Fibroblast of lung (primary cell): ENCODE measurements around the gene SLC24A4. TPM values are rescaled to one million over a fixed set of nuclear protein-coding genes. Genes with fewer than 3 reads are reported as not detected.

Experiments used
- DNase-seq, 2 donors: peaks; one replicate each; pipeline versions ENCODE4 v3.0.0 to v3.0.0-alpha.2; 2010; ENCODE audit warnings: low read depth in 2 of 2
- H2AFZ ChIP-seq: 2 replicates; pipeline ENCODE4 v1.5.1; 2012; ENCODE audit warnings: low read length, control low read depth, inconsistent platforms
- H3K27ac ChIP-seq: 2 replicates; pipeline ENCODE4 v1.5.1; 2011; ENCODE audit warnings: low read length, control low read depth; ENCODE audit not compliant: insufficient read depth
- H3K27me3 ChIP-seq: 2 replicates; pipeline ENCODE4 v1.5.1; 2011; ENCODE audit warnings: mild to moderate bottlenecking, low read length; ENCODE audit not compliant: control insufficient read depth, insufficient read depth
- H3K36me3 ChIP-seq: 2 replicates; pipeline ENCODE4 v1.5.1; 2011; ENCODE audit warnings: low read length; ENCODE audit not compliant: control insufficient read depth, insufficient read depth
- H3K4me1 ChIP-seq: 2 replicates; pipeline ENCODE4 v1.5.1; 2011; ENCODE audit warnings: low read length; ENCODE audit not compliant: control insufficient read depth, insufficient read depth; ENCODE audit errors: extremely low read depth
- H3K4me2 ChIP-seq: 2 replicates; pipeline ENCODE4 v1.5.1; 2011; ENCODE audit warnings: low read length, control low read depth; ENCODE audit not compliant: insufficient read depth; ENCODE audit errors: extremely low read depth
- H3K4me3 ChIP-seq, 4 experiments: fragments of 200-600 bp in 1 of 4; sonication (generic) in 1 of 4; replicated peaks in 1 of 4; 2 replicates each; pipeline ENCODE4 v1.5.1; 2011 to 2016; ENCODE audit warnings: low read length in 4 of 4, low read depth in 3 of 4, mild to moderate bottlenecking in 3 of 4, control low read depth in 2 of 4, inconsistent platforms in 1 of 4, mixed read lengths in 1 of 4; ENCODE audit not compliant: insufficient read depth in 1 of 4; ENCODE audit errors: control extremely low read depth in 1 of 4
- H3K79me2 ChIP-seq: 2 replicates; pipeline ENCODE4 v1.5.1; 2012; ENCODE audit warnings: mild to moderate bottlenecking, low read length, inconsistent platforms; ENCODE audit not compliant: control insufficient read depth, insufficient read depth
- H3K9ac ChIP-seq: 2 replicates; pipeline ENCODE4 v1.5.1; 2011; ENCODE audit warnings: mild to moderate bottlenecking, low read length, control low read depth; ENCODE audit not compliant: insufficient read depth
- H3K9me3 ChIP-seq: 2 replicates; pipeline ENCODE4 v1.5.1; 2012; ENCODE audit warnings: low read depth, low read length; ENCODE audit not compliant: control insufficient read depth, insufficient read depth
- H4K20me1 ChIP-seq: 2 replicates; pipeline ENCODE4 v1.5.1; 2011; ENCODE audit warnings: low read length; ENCODE audit not compliant: control insufficient read depth, insufficient read depth; ENCODE audit errors: extremely low read depth
- EZH2 ChIP-seq: IDR thresholded peaks from 2 replicates; pipeline ENCODE4 v1.5.1; 2012; ENCODE audit warnings: low read length, control low read depth, mild to moderate bottlenecking; ENCODE audit errors: missing control alignments
- polyA plus RNA-seq, 2 donors: library from polyadenylated mRNA; depleted of rRNA in 1 of 2; stranded (reverse) in 1 of 2; unstranded in 1 of 2; fragments of >200 nt; gene quantifications; 2 replicates each; pipeline ENCODE4 v1.2.1, GENCODE V29; 2011 to 2012; ENCODE audit warnings: missing spikeins in 1 of 2
- total RNA-seq: library from RNA; depleted of rRNA; stranded (reverse); fragments of >200 nt; gene quantifications from 2 replicates; pipeline ENCODE4 v1.2.1, GENCODE V29; 2014
- TF ChIP-seq, protein P1 (sequence below), 2 donors: IDR thresholded peaks in 1 of 2; conservative IDR thresholded peaks in 1 of 2; 1 replicate in 1 of 2; 2 replicates in 1 of 2; pipeline ENCODE4 v1.5.1; 2011 to 2012; ENCODE audit warnings: low read length in 2 of 2, control low read depth in 1 of 2, inconsistent platforms in 1 of 2, low read depth in 1 of 2, mild to moderate bottlenecking in 1 of 2

The SLC24A4 gene
- total and polyA plus RNA-seq, 2 donors (not counting 1 experiment from before 2014, with no cell fraction given) = 0.03 TPM; not detected in 1

DNA sequence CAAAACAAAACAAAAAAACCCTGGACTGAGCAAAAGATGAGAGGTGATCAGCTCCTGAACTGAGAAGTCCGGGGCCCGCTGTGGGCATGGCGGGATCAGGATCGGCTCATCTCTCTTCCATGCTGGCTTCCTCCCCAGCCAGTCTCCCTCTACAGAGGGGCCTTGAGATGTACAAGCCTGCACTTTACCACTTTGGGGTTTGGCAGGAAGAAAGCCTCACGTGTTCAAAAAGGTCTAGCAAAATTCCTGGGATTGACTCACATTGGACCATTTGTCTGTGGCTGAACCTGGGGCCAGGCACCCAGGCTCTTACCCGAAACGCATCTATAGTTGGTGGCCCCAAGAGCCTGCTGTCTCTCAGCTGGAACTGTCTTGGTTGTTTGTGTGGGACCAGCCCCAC lies 89.0 kb downstream of the SLC24A4 start:
- Histone ChIP-seq H3K4me1 (peaks cover 6% of the 10 kb centered on the region), H3K27ac (no peak overlapping the region), H3K79me2 (no peaks in the 10 kb centered on the region), H3K4me2 (no peak overlapping the region), H3K36me3 (no peaks in the 10 kb centered on the region), H3K9ac (no peak overlapping the region), H3K4me3 (no peak overlapping the region), H3K9me3 (no peaks in the 10 kb centered on the region), H3K27me3 (peaks cover 2% of the 10 kb centered on the region), H4K20me1 (no peaks in the 10 kb centered on the region), H2AFZ (no peak overlapping the region)
- TF ChIP-seq, protein P1, sequence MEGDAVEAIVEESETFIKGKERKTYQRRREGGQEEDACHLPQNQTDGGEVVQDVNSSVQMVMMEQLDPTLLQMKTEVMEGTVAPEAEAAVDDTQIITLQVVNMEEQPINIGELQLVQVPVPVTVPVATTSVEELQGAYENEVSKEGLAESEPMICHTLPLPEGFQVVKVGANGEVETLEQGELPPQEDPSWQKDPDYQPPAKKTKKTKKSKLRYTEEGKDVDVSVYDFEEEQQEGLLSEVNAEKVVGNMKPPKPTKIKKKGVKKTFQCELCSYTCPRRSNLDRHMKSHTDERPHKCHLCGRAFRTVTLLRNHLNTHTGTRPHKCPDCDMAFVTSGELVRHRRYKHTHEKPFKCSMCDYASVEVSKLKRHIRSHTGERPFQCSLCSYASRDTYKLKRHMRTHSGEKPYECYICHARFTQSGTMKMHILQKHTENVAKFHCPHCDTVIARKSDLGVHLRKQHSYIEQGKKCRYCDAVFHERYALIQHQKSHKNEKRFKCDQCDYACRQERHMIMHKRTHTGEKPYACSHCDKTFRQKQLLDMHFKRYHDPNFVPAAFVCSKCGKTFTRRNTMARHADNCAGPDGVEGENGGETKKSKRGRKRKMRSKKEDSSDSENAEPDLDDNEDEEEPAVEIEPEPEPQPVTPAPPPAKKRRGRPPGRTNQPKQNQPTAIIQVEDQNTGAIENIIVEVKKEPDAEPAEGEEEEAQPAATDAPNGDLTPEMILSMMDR (conservative IDR thresholded peaks at IDR 0.05 in 1 of 2, IDR thresholded peaks at IDR 0.05 in 1 of 2; ENCODE audit: low read depth in 1 of 2, low read length in 2 of 2) = no peak
- no peak for TF ChIP-seq EZH2
- peak in 1 of 2 donors; percentile 36 for DNase-seq

DNA sequence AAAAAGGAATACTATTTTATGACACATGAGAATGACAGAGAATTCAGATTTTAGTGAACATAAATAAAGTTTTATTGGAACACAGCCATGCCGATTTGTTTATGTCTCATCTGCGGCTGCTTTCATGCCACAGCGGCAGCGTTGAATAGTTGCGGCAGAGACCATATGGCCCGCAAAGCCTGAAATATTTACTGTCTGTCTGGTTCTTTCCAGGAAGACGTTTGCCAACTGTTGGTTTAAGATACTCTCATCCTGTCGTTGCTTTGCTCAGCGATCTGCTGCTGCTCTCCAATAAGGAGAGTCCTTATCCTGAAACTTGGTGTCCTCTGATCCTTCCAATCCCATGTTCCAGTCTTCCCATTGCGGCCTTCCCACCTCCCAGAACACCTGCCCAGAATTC lies 89.9 kb downstream of the SLC24A4 start:
- no peaks in the 10 kb centered on the region for H3K36me3 ChIP-seq
- no peaks in the 10 kb centered on the region for H3K79me2 ChIP-seq
- peak in 1 of 2 donors; percentile 33 for DNase-seq
- peaks cover 6% of the 10 kb centered on the region for H3K4me1 ChIP-seq
- TF ChIP-seq, protein P1 (conservative IDR thresholded peaks at IDR 0.05 in 1 of 2, IDR thresholded peaks at IDR 0.05 in 1 of 2; ENCODE audit: low read depth in 1 of 2, low read length in 2 of 2) = no peak
- TF ChIP-seq EZH2 = no peak
- no peak overlapping the region for H3K27ac ChIP-seq
- peaks cover 2% of the 10 kb centered on the region for H3K27me3 ChIP-seq
- H4K20me1 ChIP-seq = no peaks in the 10 kb centered on the region
- H3K9me3 ChIP-seq = no peaks in the 10 kb centered on the region
- H3K4me3 ChIP-seq = no peak overlapping the region
- H2AFZ ChIP-seq = no peak overlapping the region
- no peak overlapping the region for H3K9ac ChIP-seq
- no peak overlapping the region for H3K4me2 ChIP-seq

DNA sequence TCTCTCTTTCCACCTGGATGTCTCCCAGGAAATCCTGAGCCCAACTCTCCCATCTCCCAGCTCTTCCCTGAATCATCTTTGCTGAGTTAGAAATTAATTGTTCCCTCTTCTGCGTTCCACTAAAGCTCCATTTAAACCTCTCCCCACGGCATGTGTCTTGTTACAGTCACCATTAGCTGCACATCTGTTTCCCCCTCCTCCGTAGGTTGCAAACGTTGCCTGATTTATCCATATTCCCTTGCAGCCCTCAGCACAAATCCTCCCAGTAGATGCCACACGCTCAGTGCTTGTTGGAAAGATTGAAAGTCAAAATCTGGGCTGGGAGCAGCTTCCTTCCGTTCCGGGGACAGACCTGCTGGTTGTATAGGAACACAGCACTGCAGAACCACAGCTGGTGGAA lies 90.4 kb downstream of the SLC24A4 start:
- Histone ChIP-seq H3K4me3 (no peak overlapping the region), H3K4me2 (no peak overlapping the region), H3K9ac (no peak overlapping the region), H3K27ac (no peak overlapping the region), H3K4me1 (peaks cover 5% of the 10 kb centered on the region), H4K20me1 (no peaks in the 10 kb centered on the region), H3K79me2 (no peaks in the 10 kb centered on the region), H3K9me3 (no peaks in the 10 kb centered on the region), H2AFZ (no peak overlapping the region), H3K27me3 (peaks cover 2% of the 10 kb centered on the region), H3K36me3 (no peaks in the 10 kb centered on the region)
- no peak for DNase-seq
- TF ChIP-seq, protein P1 (conservative IDR thresholded peaks at IDR 0.05 in 1 of 2, IDR thresholded peaks at IDR 0.05 in 1 of 2; ENCODE audit: low read depth in 1 of 2, low read length in 2 of 2) = no peak
- no peak for TF ChIP-seq EZH2
